ENCODE measurements around the gene HMGN3. TPM values are rescaled to one million over a fixed set of nuclear protein-coding genes. Genes with fewer than 3 reads are reported as not detected.

Gene HMGN3
- polyA plus RNA-seq, 1 donor (not counting 4 experiments of a cell fraction or from before 2014, with no cell fraction given), result 78.6 TPM

- H3K27ac ChIP-seq (ENCODE audit: control insufficient read depth, insufficient read depth, low read length), result peak overlapping the region; percentile 91
- DNase-seq (ENCODE audit: low read depth, low spot score) (no peak), FAIRE-seq (no peak)
- peak overlapping the region; percentile 66 to 89 (median 86) for H3K4me3 ChIP-seq (ENCODE audit: control insufficient read depth in 2 of 3, extremely low read depth in 1 of 3, insufficient read depth in 2 of 3, low read depth in 1 of 3, low read length in 3 of 3)
- H3K9ac ChIP-seq (ENCODE audit: control insufficient read depth, extremely low read depth, insufficient read depth, low read length), result peak overlapping the region; percentile 89
- H4K20me1 ChIP-seq (ENCODE audit: control insufficient read depth, extremely low read depth, insufficient read depth, low read length), result no peaks in the 10 kb centered on the region
- no peaks in the 10 kb centered on the region for H3K36me3 ChIP-seq (ENCODE audit: control insufficient read depth in 2 of 2, extremely low read depth in 1 of 2, insufficient read depth in 2 of 2, low read length in 2 of 2)
- H3K79me2 ChIP-seq (ENCODE audit: control insufficient read depth, insufficient read depth, low read length), result peaks cover 5% of the 10 kb centered on the region
- dilution Hi-C loops (cut with MboI; ENCODE audit: extremely low pct_ligation_motif_present, low sequenced_read_pairs), result no loop called here
- TF ChIP-seq CTCF (optimal IDR thresholded peaks at IDR 0.05 in 1 of 3, IDR thresholded peaks at IDR 0.05 in 1 of 3, conservative IDR thresholded peaks at IDR 0.05 in 1 of 3; ENCODE audit: extremely low read depth in 1 of 3, insufficient read depth in 2 of 3, low read length in 3 of 3) (no peak), EZH2 (IDR thresholded peaks at IDR 0.05; ENCODE audit: low read length) (no peak)
- peaks cover 3% of the 10 kb centered on the region for H3K4me1 ChIP-seq (ENCODE audit: control insufficient read depth, extremely low read depth, insufficient read depth, low read length)
- no peaks in the 10 kb centered on the region for H3K9me3 ChIP-seq (ENCODE audit: control insufficient read depth, low read depth, low read length)
- peak overlapping the region; percentile 94 for H3K4me2 ChIP-seq (ENCODE audit: control insufficient read depth, extremely low read depth, insufficient read depth, low read depth, low read length)
- H3K27me3 ChIP-seq (ENCODE audit: control insufficient read depth, extremely low read depth, insufficient read depth, low read length), result no peaks in the 10 kb centered on the region
- peak overlapping the region; percentile 89 for H2AFZ ChIP-seq (ENCODE audit: control insufficient read depth, low read length)
- no peaks in the 10 kb centered on the region for H3K9me1 ChIP-seq (ENCODE audit: control insufficient read depth, extremely low read depth, insufficient read depth, low read length)
These were observed 1.6 kb downstream of the HMGN3 start for GRCh38 chr6:79232696-79233462.

- H2AFZ ChIP-seq (ENCODE audit: control insufficient read depth, low read length), result no peak overlapping the region
- no peaks in the 10 kb centered on the region for H3K9me1 ChIP-seq (ENCODE audit: control insufficient read depth, extremely low read depth, insufficient read depth, low read length)
- H3K9me3 ChIP-seq (ENCODE audit: control insufficient read depth, low read depth, low read length), result no peaks in the 10 kb centered on the region
- dilution Hi-C loops (cut with MboI; ENCODE audit: extremely low pct_ligation_motif_present, low sequenced_read_pairs), result no loop called here
- no peak overlapping the region for H3K9ac ChIP-seq (ENCODE audit: control insufficient read depth, extremely low read depth, insufficient read depth, low read length)
- TF ChIP-seq CTCF (optimal IDR thresholded peaks at IDR 0.05 in 1 of 3, IDR thresholded peaks at IDR 0.05 in 1 of 3, conservative IDR thresholded peaks at IDR 0.05 in 1 of 3; ENCODE audit: extremely low read depth in 1 of 3, insufficient read depth in 2 of 3, low read length in 3 of 3), result no peak
- H3K4me1 ChIP-seq (ENCODE audit: control insufficient read depth, extremely low read depth, insufficient read depth, low read length), result peaks cover 3% of the 10 kb centered on the region
- H3K4me3 ChIP-seq (ENCODE audit: control insufficient read depth in 2 of 3, extremely low read depth in 1 of 3, insufficient read depth in 2 of 3, low read depth in 1 of 3, low read length in 3 of 3), result no peak overlapping the region
- peaks cover 8% of the 10 kb centered on the region for H3K79me2 ChIP-seq (ENCODE audit: control insufficient read depth, insufficient read depth, low read length)
- no peaks in the 10 kb centered on the region for H3K27me3 ChIP-seq (ENCODE audit: control insufficient read depth, extremely low read depth, insufficient read depth, low read length)
- H3K36me3 ChIP-seq (ENCODE audit: control insufficient read depth in 2 of 2, extremely low read depth in 1 of 2, insufficient read depth in 2 of 2, low read length in 2 of 2), result no peaks in the 10 kb centered on the region
- DNase-seq (ENCODE audit: low read depth, low spot score) (no peak), FAIRE-seq (no peak)
- H3K27ac ChIP-seq (ENCODE audit: control insufficient read depth, insufficient read depth, low read length), result no peak overlapping the region
- H4K20me1 ChIP-seq (ENCODE audit: control insufficient read depth, extremely low read depth, insufficient read depth, low read length), result no peaks in the 10 kb centered on the region
- H3K4me2 ChIP-seq (ENCODE audit: control insufficient read depth, extremely low read depth, insufficient read depth, low read depth, low read length), result no peak overlapping the region
These were observed 2.8 kb downstream of the HMGN3 start for GRCh38 chr6:79231666-79232065.

Data from keratinocyte (primary cell).